ENCODE measurements around the gene RBM23. TPM values are rescaled to one million over a fixed set of nuclear protein-coding genes. Genes with fewer than 3 reads are reported as not detected.

Gene RBM23
- total and polyA plus RNA-seq, 4 donors: 27.7 to 104 (median 71.7) TPM

DNA sequence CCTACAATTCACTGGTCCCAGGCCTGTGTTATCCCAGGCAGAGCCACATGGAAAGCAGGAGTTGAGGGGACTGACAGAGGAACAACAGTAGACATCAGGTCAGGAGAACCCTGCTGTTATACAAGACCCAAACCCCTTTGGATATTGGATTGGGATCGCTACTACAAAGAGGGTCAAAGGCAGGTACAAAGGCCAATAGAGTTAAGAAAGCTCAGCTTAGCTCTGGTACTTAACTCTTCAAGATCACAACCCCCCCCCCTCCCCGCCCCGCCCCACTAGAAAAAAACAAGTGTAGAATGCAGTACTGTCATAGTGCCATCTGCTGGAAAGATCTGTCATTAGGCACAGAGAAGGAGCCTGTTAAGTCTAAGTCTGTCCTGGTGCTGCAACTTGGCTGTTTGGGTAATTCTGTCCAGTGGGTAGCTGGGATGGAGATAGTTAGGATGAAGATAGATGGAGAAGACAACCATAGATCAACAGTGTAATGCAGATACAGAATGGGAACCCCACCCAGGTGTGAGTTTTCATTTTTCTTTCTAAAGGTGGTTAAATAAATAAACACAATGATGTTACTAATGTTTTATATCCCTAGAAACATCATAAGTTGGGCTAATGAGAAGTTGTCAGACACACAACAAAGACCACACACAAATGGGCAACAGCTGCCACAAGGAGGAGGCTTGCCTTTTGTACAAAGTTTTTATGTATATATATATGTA, 18.7 kb downstream of the RBM23 start:
- peaks cover 3 to 12% (median 10%) of the 10 kb centered on the region in 5 donors for H3K4me1 ChIP-seq (ENCODE audit: control insufficient read depth in 5 of 5, insufficient read depth in 5 of 5, low read length in 5 of 5)
- H3K9ac ChIP-seq (ENCODE audit: insufficient read depth in 1 of 2, low read length in 2 of 2): no peak overlapping the region
- H3K4me3 ChIP-seq: no peak overlapping the region
- TF ChIP-seq, protein P1, sequence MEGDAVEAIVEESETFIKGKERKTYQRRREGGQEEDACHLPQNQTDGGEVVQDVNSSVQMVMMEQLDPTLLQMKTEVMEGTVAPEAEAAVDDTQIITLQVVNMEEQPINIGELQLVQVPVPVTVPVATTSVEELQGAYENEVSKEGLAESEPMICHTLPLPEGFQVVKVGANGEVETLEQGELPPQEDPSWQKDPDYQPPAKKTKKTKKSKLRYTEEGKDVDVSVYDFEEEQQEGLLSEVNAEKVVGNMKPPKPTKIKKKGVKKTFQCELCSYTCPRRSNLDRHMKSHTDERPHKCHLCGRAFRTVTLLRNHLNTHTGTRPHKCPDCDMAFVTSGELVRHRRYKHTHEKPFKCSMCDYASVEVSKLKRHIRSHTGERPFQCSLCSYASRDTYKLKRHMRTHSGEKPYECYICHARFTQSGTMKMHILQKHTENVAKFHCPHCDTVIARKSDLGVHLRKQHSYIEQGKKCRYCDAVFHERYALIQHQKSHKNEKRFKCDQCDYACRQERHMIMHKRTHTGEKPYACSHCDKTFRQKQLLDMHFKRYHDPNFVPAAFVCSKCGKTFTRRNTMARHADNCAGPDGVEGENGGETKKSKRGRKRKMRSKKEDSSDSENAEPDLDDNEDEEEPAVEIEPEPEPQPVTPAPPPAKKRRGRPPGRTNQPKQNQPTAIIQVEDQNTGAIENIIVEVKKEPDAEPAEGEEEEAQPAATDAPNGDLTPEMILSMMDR (IDR thresholded peaks at IDR 0.05; ENCODE audit: control extremely low read depth, extremely low read depth): peak; percentile 11
- no peaks in the 10 kb centered on the region for H3K9me3 ChIP-seq (ENCODE audit: control insufficient read depth in 4 of 4, insufficient read depth in 3 of 4, low read length in 3 of 4)
- peak; percentile 65 to 73 (median 71) for DNase-seq
- ATAC-seq (ENCODE audit: insufficient read depth, low FRiP score): no peak
- WGBS, 2 donors: 40 to 65% methylated on average over 3 of the region's 3 CpGs
- H3K27ac ChIP-seq (ENCODE audit: low read depth in 1 of 2, low read length in 1 of 2): no peak overlapping the region
- peaks cover 32 to 47% (median 37%) of the 10 kb centered on the region in 4 donors for H3K36me3 ChIP-seq (ENCODE audit: control insufficient read depth in 4 of 4, insufficient read depth in 4 of 4, low read length in 4 of 4)
- no peaks in the 10 kb centered on the region for H3K27me3 ChIP-seq (ENCODE audit: control insufficient read depth in 3 of 3, insufficient read depth in 3 of 3, low read length in 2 of 3)

DNA sequence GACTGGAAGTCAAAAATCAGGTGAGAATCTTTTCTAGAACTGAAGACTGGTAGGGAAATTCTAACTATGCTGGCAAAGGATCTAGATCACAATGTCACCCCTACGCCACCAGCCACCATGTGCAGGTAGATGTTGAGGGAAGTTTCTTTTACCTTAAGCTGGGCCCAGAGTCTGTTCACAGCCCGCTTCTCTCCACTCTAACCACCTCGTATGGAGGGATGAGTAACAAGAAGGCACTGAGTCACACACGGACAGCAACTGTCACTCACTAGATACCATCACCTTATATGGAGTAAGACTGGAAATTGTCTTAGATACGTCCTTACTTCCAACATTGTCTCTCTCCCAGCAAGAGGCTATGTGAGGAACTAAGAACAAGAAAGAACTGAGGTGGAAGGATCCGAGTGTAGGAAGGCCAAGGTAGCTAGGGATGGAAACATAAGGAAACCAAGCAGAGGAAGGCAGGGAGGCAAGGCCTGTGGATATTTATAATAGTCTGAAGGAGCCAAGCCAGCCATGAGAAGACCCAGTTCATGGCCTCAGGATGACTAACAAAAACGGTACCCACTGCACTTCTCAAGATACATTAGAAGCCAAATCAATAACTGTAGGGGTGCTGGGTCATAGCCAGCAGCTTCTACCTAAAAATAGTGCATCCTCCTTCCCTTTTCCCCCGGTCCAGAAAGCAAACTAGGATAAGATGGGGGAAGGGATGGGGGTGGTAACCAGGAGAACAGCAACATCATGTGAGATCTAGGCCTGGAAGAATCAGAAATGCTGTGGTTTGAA, 20.5 kb downstream of the RBM23 start:
- no peak for DNase-seq
- WGBS, 2 donors: 70 to 73% methylated on average over 8 of the region's 8 CpGs
- TF ChIP-seq, protein P1 (IDR thresholded peaks at IDR 0.05; ENCODE audit: control extremely low read depth, extremely low read depth): no peak
- H3K27ac ChIP-seq (ENCODE audit: low read depth in 1 of 2, low read length in 1 of 2): peak overlapping the region in 1 of 2 donors; percentile 6
- H3K9ac ChIP-seq (ENCODE audit: insufficient read depth in 1 of 2, low read length in 2 of 2): no peak overlapping the region
- H3K36me3 ChIP-seq (ENCODE audit: control insufficient read depth in 4 of 4, insufficient read depth in 4 of 4, low read length in 4 of 4): peaks cover 20 to 30% (median 24%) of the 10 kb centered on the region in 4 donors
- no peak for ATAC-seq (ENCODE audit: insufficient read depth, low FRiP score)
- no peaks in the 10 kb centered on the region for H3K27me3 ChIP-seq (ENCODE audit: control insufficient read depth in 3 of 3, insufficient read depth in 3 of 3, low read length in 2 of 3)
- no peaks in the 10 kb centered on the region for H3K9me3 ChIP-seq (ENCODE audit: control insufficient read depth in 4 of 4, insufficient read depth in 3 of 4, low read length in 3 of 4)
- H3K4me1 ChIP-seq (ENCODE audit: control insufficient read depth in 5 of 5, insufficient read depth in 5 of 5, low read length in 5 of 5): peaks cover 3 to 12% (median 10%) of the 10 kb centered on the region in 5 donors
- H3K4me3 ChIP-seq: no peak overlapping the region

DNA sequence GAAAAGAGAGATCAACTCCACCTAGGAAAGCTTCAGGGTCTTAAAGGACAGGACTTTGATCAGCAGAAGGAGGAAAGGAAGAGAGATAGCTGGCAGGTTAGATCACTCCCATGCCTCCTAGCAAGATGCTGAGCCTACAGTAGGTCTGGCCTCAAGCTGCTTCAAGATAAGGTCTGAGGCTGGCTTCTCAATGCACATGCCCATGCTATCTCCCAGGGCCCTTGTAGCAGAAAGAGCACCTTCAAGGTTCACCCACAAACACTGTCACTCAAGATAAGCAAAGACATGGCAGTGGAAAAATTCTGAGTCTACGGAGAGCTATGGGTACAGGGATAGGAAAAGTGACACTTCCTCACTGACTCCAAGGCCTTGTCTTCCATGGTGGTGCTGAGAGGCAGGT, 21.6 kb downstream of the RBM23 start:
- H3K27ac ChIP-seq (ENCODE audit: low read depth in 1 of 2, low read length in 1 of 2): no peak overlapping the region
- 92 to 100% methylated on average over 1 of the region's 1 CpG for WGBS, 2 donors
- H3K4me3 ChIP-seq: no peak overlapping the region

More for the DNA sequence above, 21.6 kb downstream of the RBM23 start:
- H3K36me3 ChIP-seq (ENCODE audit: control insufficient read depth in 4 of 4, insufficient read depth in 4 of 4, low read length in 4 of 4): peaks cover 13 to 25% (median 18%) of the 10 kb centered on the region in 4 donors
- H3K9me3 ChIP-seq (ENCODE audit: control insufficient read depth in 4 of 4, insufficient read depth in 3 of 4, low read length in 3 of 4): no peaks in the 10 kb centered on the region
- H3K27me3 ChIP-seq (ENCODE audit: control insufficient read depth in 3 of 3, insufficient read depth in 3 of 3, low read length in 2 of 3): no peaks in the 10 kb centered on the region
- H3K9ac ChIP-seq (ENCODE audit: insufficient read depth in 1 of 2, low read length in 2 of 2): no peak overlapping the region
- TF ChIP-seq, protein P1 (IDR thresholded peaks at IDR 0.05; ENCODE audit: control extremely low read depth, extremely low read depth): no peak
- H3K4me1 ChIP-seq (ENCODE audit: control insufficient read depth in 5 of 5, insufficient read depth in 5 of 5, low read length in 5 of 5): peaks cover 3 to 12% (median 10%) of the 10 kb centered on the region in 5 donors
- no peak for ATAC-seq (ENCODE audit: insufficient read depth, low FRiP score)
- DNase-seq: no peak
